Measurements from ENCODE around the gene ELOB. TPM values are rescaled to one million over a fixed set of nuclear protein-coding genes. Genes with fewer than 3 reads are reported as not detected.

The ELOB gene
- total RNA-seq: 100 to 1,000 TPM; 182 to 196 TPM
- long read RNA-seq, donor 1, transcript ELOB-202 (3 exons, 997 nt): minor isoform, 11 of 37 reads
- long read RNA-seq, donor 1, transcript ELOB-203 (4 exons, 991 nt): major isoform, 23 of 37 reads
- long read RNA-seq, donor 1, partial matches to known transcripts: 1 of 37 reads
- long read RNA-seq, donor 1, other reads (novel, unspliced or antisense): 1 of 37 reads
- long read RNA-seq, donor 2, transcript ELOB-202 (3 exons, 997 nt): minor isoform, 6 of 48 reads
- long read RNA-seq, donor 2, transcript ELOB-203 (4 exons, 991 nt): major isoform, 35 of 48 reads
- long read RNA-seq, donor 2, partial matches to known transcripts: 2 of 48 reads
- long read RNA-seq, donor 2, other reads (novel, unspliced or antisense): 1 of 48 reads

DNA sequence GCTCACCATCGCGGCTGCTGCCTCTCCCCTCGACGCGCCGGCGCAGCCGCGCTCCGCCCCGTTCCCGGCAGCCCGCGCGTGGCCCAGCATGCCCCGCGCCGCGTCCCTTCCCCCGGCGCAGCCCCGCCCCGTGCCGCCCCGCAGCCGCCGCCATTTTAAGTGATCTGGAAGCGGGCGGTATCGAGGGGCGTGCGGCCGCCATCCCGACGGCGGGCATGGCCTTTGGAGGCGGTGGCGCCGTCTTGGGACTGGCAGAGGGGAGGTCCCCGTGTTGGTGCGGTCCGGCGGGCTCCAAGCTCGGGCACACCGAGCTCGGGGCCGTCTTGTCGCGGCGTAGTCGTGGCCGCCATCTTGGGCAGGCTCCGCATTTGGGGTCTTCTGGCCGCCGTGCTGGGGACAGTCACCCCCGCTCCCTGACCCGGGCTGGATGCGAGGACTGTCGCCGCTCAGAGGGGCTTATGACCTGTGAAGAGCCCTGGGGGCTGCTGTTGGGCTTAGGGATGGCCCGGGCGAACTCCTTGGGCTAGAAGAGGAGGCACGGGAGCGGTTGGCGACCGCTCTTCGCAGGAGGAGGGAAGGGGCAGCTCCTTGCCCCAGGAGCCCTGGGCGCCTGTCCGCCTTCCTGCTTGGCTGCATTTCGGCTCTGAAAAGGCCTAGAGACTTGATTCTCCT is at the start of gene ELOB:
TSS of gene ELOB (minus strand) at position 50 of the 672 bp plus-strand sequence. CDS start at position 9, 41 bp downstream.
- intact Hi-C loops (cut with DNase I): loop anchor here in 1 of 2 donors (2.0 to 5.0 kb wide), 2 partner anchors 53 to 1045 kb away; no protein-coding TSS in a partner anchor
- DNase-seq (ENCODE audit: low spot score): peak; percentile 97

DNA sequence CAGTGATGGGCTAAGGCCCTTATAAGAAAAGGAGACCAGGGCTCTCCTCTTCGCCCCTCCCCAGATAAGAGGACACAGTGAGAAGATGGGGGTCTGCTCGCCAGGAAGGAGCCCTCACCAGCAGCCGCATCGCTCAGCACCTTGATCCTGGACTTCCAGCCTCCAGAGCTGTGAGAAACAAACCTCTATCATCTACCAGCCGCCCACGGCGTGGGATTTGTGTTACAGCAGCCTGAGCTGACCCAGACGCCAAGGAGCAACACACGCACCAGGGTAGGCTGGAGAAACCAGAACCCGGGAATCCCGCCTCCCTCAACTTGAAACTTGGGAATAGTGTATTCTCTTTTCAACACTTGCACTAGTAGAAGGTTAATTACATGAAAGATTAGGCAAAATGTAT is 48.8 kb upstream of the ELOB start:
- intact Hi-C loops (cut with DNase I): loop anchor here in 1 of 2 donors (10.0 kb wide), 1 partner anchor 91 kb away; no protein-coding TSS in a partner anchor
- peak; percentile 55 for DNase-seq (ENCODE audit: low spot score)

DNA sequence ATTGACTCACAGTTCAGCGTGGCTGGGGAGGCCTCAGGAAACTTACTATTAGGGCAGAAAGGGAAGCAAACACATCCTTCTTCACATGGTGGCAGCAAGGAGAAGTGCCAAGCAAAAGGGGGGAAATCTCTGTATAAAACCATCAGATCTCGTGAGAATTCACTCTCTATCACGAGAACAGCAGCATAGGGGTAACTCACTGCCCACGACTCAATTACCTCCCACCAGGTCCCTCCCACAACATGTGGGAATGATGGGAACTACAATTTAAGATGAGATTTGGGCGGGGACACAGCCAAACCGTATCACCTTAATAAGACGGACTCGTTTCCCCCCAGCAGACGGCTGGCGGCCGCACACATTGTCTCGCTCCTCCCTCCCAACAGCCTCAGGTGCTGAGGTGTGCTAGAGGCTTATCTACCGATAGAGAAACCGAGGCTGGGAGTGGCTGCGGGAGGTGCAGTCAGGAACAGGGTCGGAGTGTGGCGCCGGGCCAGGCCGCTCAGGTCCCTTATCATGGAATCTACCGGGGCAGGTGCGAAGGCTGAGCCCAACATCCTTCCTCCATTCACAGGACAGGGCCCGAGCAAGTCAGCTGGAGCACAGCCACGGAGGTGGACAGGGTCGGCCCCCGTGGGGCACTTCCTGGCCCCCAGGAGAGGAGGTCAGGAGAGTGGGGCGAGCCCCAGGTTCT is 48.1 kb upstream of the ELOB start:
- intact Hi-C loops (cut with DNase I): loop anchor here in 1 of 2 donors (10.0 kb wide), 1 partner anchor 90 kb away; no protein-coding TSS in a partner anchor
- peak; percentile 55 for DNase-seq (ENCODE audit: low spot score)

GRCh38 chr16:2824626-2825025 is 47.5 kb upstream of the ELOB start:
- intact Hi-C loops (cut with DNase I): loop anchor here in 1 of 2 donors (10.0 kb wide), 1 partner anchor 90 kb away; no protein-coding TSS in a partner anchor
- peak; percentile 73 for DNase-seq (ENCODE audit: low spot score)

DNA sequence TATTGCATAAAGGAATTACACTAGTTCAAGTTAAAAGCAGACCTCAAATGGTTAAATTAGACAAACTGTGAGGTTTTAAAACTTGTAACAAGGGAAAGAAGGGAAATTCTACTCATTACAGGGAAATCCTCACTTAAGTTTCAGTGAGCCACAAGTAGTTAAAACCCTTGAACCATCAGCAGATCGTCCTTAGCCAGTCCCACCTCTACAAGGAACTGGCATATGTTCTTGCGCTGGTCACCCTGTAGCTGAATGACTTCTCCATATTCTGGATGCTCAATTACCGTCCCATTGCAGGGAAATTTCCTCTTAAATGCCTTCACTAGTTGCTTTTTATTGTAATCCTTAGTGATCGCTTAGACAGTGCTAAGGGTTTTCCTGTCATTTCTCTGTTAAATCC is 45.4 kb upstream of the ELOB start:
- intact Hi-C loops (cut with DNase I): loop anchor here in 1 of 2 donors (10.0 kb wide), 1 partner anchor 88 kb away; no protein-coding TSS in a partner anchor
- DNase-seq (ENCODE audit: low spot score): no peak

DNA sequence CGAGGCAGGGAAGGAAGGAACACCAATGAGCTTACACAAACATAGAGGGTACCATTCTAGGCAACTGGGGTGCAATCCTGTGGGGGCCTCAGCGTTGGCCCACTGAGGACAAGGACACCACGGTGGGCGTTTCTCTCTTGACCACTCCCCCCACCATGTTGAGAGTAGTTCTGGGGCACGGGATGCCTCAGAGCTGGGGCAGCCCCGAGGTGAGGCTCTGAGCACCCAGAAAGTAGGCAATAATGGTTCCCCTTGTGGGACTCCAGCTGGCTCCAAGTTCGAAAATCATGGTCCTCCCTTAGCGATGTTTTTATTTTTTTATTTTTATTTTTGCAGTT is 45.0 kb upstream of the ELOB start:
- peak; percentile 32 for DNase-seq (ENCODE audit: low spot score)
- intact Hi-C loops (cut with DNase I): loop anchor here in 1 of 2 donors (10.0 kb wide), 1 partner anchor 87 kb away; no protein-coding TSS in a partner anchor

GRCh38 chr16:2821487-2822157 is 44.5 kb upstream of the ELOB start:
- peak; percentile 69 for DNase-seq (ENCODE audit: low spot score)
- intact Hi-C loops (cut with DNase I): loop anchor here in 1 of 2 donors (10.0 kb wide), 1 partner anchor 87 kb away; no protein-coding TSS in a partner anchor

DNA sequence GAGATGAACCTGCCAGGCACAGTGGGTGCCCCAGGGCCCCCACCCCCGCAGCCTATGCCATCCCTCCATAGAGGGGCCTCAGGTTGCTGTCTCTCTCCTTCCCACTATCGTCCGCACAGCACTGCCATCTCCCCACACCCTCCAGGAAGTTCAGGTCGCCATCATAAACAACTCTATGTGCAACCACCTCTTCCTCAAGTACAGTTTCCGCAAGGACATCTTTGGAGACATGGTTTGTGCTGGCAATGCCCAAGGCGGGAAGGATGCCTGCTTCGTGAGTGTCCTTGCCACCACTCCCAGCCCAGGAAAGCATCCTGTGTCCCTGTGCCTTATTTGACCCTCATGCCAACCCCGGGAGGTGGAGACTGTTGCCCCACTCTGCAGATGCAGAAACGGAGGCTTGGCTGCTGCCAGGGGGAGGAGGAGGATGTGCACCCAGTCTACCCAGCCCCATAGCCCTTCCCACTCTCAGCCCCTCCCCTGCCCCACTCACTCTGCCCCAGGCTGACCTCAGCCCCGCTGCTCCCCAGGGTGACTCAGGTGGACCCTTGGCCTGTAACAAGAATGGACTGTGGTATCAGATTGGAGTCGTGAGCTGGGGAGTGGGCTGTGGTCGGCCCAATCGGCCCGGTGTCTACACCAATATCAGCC is 43.9 kb upstream of the ELOB start:
- peak; percentile 58 for DNase-seq (ENCODE audit: low spot score)
- intact Hi-C loops (cut with DNase I): loop anchor here in 1 of 2 donors (10.0 kb wide), 1 partner anchor 86 kb away; no protein-coding TSS in a partner anchor

DNA sequence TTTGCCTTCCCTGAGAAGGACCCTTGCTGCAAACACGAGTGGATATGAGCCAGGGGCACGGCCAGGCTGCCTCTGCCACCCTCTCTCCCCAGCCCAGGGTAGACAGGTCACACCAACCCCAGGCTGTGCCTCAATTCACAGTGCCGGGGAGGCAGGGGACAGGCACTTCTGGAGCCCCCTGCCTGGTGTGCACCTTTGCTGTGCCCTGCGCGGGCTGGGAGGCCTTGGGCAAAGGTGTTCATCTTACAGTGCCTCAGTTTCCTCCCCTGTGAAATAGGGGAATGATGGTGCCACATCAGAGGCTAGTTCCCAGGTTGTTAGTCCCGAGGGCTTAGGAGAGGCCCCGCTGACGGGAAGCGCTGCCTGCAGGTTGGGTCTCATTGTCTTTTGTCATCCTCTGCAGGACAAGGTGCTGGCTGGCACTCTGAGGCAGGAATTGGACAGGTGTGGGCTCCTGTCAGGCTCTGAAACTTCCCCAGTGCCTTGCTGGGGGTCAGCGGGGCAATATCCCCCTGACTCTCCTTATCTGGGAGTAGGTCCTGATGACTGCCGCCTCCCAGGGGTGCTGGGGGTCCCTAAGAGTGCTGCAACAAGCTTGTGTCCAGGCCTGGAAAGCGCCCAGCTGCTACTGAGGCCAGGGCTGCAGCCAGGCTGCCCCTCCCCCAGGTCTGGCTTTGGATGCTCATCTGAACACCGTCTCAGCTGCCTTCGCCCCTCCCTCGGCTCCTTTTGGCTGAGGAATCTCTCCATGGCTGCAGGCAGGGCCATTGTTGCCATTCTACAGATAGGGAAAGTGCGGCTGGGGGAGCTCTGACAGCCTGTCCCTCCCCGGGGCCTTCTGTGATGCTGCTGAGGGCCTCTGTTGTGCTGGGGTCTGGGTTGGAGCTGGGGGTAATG is 43.1 kb upstream of the ELOB start:
- intact Hi-C loops (cut with DNase I): loop anchor here in 1 of 2 donors (10.0 kb wide), 1 partner anchor 85 kb away; no protein-coding TSS in a partner anchor
- DNase-seq (ENCODE audit: low spot score): peak; percentile 72

DNA sequence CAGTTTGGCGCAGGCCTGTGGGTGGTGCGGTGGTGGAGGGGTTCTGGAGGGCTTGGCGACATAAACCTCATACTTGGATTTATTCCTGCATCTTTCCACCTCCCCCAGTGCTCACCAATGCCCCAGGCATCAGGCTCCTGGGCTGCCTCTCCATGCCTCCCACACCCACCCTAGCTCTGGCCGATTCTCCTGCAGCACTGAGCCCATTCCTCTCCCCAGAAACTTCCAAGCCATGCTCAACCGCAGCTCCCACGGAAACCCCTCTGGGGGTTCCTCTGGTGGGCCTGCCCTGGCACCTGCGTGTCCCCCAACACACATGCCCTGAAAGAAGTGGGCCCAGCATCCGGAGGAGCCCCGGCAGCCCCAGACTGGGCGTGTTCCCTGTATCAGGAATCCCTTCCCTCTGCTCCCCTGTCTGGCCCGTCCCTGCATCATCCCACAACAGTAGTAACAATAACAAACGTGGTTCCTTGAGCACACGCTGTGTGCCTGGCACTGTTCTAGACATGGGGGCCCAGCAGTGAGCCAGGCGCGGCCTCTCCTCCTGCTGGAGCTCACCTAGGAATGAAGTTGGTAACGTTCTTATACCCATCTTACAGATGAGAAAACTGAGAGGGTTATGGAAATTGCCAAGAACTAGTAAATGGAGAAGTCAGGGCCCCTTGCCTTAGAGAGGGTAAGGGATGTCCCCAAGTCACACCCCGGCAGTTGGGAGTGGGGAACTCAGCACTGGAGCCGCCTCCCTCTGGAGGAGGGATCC is 42.3 kb upstream of the ELOB start:
- peak; percentile 51 for DNase-seq (ENCODE audit: low spot score)
- intact Hi-C loops (cut with DNase I): no loop called here

- DNase-seq (ENCODE audit: low spot score): peak; percentile 43
- intact Hi-C loops (cut with DNase I): no loop called here
Measured at GRCh38 chr16:2818272-2818876, 41.3 kb upstream of the ELOB start.

GRCh38 chr16:2817340-2818271 is 40.5 kb upstream of the ELOB start:
- intact Hi-C loops (cut with DNase I): no loop called here
- peak; percentile 78 for DNase-seq (ENCODE audit: low spot score)

- intact Hi-C loops (cut with DNase I): no loop called here
- DNase-seq (ENCODE audit: low spot score): peak; percentile 68
Measured at GRCh38 chr16:2816751-2817339, 39.8 kb upstream of the ELOB start, which contains the start of gene PRSS21. TSS of gene PRSS21 (plus strand) at chr16:2817237. CDS start at chr16:2817269, 32 bp downstream.

- DNase-seq (ENCODE audit: low spot score): peak; percentile 66
- intact Hi-C loops (cut with DNase I): no loop called here
Measured at GRCh38 chr16:2815299-2815771, 38.3 kb upstream of the ELOB start.
